GM20431 (cell line): ENCODE measurements around the gene TCF21.
"Not testable (repeated sequence)": the region's sequence is repeated elsewhere in the genome, so short reads cannot be mapped to it uniquely, and the experiment has no call there.

Experiments used
- in situ Hi-C: fragments of 300-500 bp; cut with MseI, MboI; formaldehyde crosslinking; loops from one replicate; pipeline ENCODE4 v1.15.0; 2020; ENCODE audit warnings: low sequenced_read_pairs; ENCODE audit not compliant: unreplicated experiment

Gene TCF21

GRCh38 chr6:133888929-133889556 lies at the start of gene TCF21:
Gene TCF21 (plus strand): TSS chr6:133889113. CDS start chr6:133889398, 285 bp downstream.
- in situ Hi-C loops = no loop called here

- in situ Hi-C loops = no loop called here
Observed at GRCh38 chr6:133841176-133841575, 47.7 kb upstream of the TCF21 start.

- in situ Hi-C loops = no loop called here
Observed at GRCh38 chr6:133843098-133843497, 45.8 kb upstream of the TCF21 start.

GRCh38 chr6:133844709-133845108 lies 44.2 kb upstream of the TCF21 start:
- in situ Hi-C loops = no loop called here

- in situ Hi-C loops = no loop called here
Observed at GRCh38 chr6:133854041-133854363, 34.9 kb upstream of the TCF21 start.

- in situ Hi-C loops = no loop called here
Observed at GRCh38 chr6:133854364-133855275, 34.3 kb upstream of the TCF21 start.

- in situ Hi-C loops = no loop called here
Observed at GRCh38 chr6:133855276-133855990, 33.5 kb upstream of the TCF21 start.

- in situ Hi-C loops = no loop called here
Observed at GRCh38 chr6:133855991-133856370, 32.9 kb upstream of the TCF21 start.

- in situ Hi-C loops = no loop called here
Observed at GRCh38 chr6:133856911-133857310, 32.0 kb upstream of the TCF21 start.

- in situ Hi-C loops = no loop called here
Observed at GRCh38 chr6:133857696-133858095, 31.2 kb upstream of the TCF21 start.

GRCh38 chr6:133861337-133861736 lies 27.6 kb upstream of the TCF21 start:
- in situ Hi-C loops = not testable (repeated sequence)

- in situ Hi-C loops = no loop called here
Observed at GRCh38 chr6:133863228-133863627, 25.7 kb upstream of the TCF21 start.

- in situ Hi-C loops = no loop called here
Observed at GRCh38 chr6:133865680-133866079, 23.2 kb upstream of the TCF21 start.

GRCh38 chr6:133871131-133871530 lies 17.8 kb upstream of the TCF21 start:
- in situ Hi-C loops = no loop called here

- in situ Hi-C loops = no loop called here
Observed at GRCh38 chr6:133873538-133873937, 15.4 kb upstream of the TCF21 start.

GRCh38 chr6:133877116-133877515 lies 11.8 kb upstream of the TCF21 start:
- in situ Hi-C loops = no loop called here

- in situ Hi-C loops = no loop called here
Observed at GRCh38 chr6:133880006-133880405, 8.9 kb upstream of the TCF21 start.

GRCh38 chr6:133880896-133881295 lies 8.0 kb upstream of the TCF21 start:
- in situ Hi-C loops = no loop called here

- in situ Hi-C loops = no loop called here
Observed at GRCh38 chr6:133886104-133886775, 2.7 kb upstream of the TCF21 start.

GRCh38 chr6:133887156-133887879 lies 1.6 kb upstream of the TCF21 start:
- in situ Hi-C loops = no loop called here
